Fibroblast of skin of abdomen (primary cell): Measurements from ENCODE around the gene ZNF280C.

Experiments used
- DNase-seq: peaks from one replicate; pipeline ENCODE4 v3.0.0-alpha.2; 2013

ZNF280C gene

GRCh38 chrX:130176354-130176776 is 92.3 kb downstream of the ZNF280C start:
- no peak for DNase-seq

- no peak for DNase-seq
Measured at GRCh38 chrX:130174937-130175336, 93.8 kb downstream of the ZNF280C start.

GRCh38 chrX:130174045-130174704 is 94.5 kb downstream of the ZNF280C start:
- peak; percentile 49 for DNase-seq

GRCh38 chrX:130173190-130173895 is 95.4 kb downstream of the ZNF280C start:
- DNase-seq: peak; percentile 70

- no peak for DNase-seq
Measured at GRCh38 chrX:130172127-130172845, 96.4 kb downstream of the ZNF280C start.

- DNase-seq: no peak
Measured at GRCh38 chrX:130171446-130172126, 97.1 kb downstream of the ZNF280C start, which contains the start of gene RAB33A. TSS of gene RAB33A (plus strand) at chrX:130171962. CDS start at chrX:130172063, 101 bp downstream.

GRCh38 chrX:130170752-130171445 is 97.8 kb downstream of the ZNF280C start:
- DNase-seq: no peak

- no peak for DNase-seq
Measured at GRCh38 chrX:130167040-130167439, 101.7 kb downstream of the ZNF280C start.

GRCh38 chrX:130166503-130166777 is 102.3 kb downstream of the ZNF280C start:
- DNase-seq: no peak

- DNase-seq: peak; percentile 94
Measured at GRCh38 chrX:130165703-130166502, 102.8 kb downstream of the ZNF280C start, which contains the start of gene AIFM1. TSS of gene AIFM1 (minus strand) at chrX:130165841. CDS start at chrX:130165656, 185 bp downstream.

GRCh38 chrX:130165181-130165702 is 103.5 kb downstream of the ZNF280C start:
- peak; percentile 12 for DNase-seq

- DNase-seq: no peak
Measured at GRCh38 chrX:130163398-130163797, 105.3 kb downstream of the ZNF280C start.

GRCh38 chrX:130162094-130162735 is 106.5 kb downstream of the ZNF280C start:
- no peak for DNase-seq

GRCh38 chrX:130159776-130160175 is 108.9 kb downstream of the ZNF280C start:
- no peak for DNase-seq

GRCh38 chrX:130158311-130158710 is 110.4 kb downstream of the ZNF280C start:
- no peak for DNase-seq

GRCh38 chrX:130155564-130155963 is 113.1 kb downstream of the ZNF280C start:
- no peak for DNase-seq
